GM12874 (cell line): ENCODE results near the gene CIT.

ENCODE experiments used
- CTCF ChIP-seq: IDR thresholded peaks from 2 replicates; pipeline ENCODE4 v1.5.1; 2011; ENCODE audit warnings: low read depth, mild to moderate bottlenecking, control low read depth, low read length, moderate library complexity; ENCODE audit not compliant: insufficient read depth

The CIT gene

DNA sequence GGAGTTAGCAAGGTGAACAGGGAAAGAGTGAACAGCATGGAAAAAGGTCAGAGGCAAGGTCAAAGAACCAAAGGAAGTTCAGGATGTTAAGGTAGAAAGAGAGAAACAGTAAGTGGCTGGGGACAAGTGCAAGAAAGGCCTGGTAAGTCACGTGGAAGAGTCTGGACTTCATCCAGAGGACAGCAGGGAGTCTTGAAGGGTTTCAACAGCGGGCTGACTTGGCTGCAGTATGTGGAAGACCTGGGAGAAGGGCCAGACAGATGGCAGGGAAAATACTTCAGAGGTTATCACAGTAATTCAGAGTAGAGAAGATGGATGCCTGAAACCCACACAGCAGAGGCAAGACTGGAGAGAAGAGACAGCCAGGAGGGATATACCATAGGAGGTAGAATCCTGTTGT lies 34.0 kb downstream of the CIT start:
- TF ChIP-seq CTCF, result no peak

DNA sequence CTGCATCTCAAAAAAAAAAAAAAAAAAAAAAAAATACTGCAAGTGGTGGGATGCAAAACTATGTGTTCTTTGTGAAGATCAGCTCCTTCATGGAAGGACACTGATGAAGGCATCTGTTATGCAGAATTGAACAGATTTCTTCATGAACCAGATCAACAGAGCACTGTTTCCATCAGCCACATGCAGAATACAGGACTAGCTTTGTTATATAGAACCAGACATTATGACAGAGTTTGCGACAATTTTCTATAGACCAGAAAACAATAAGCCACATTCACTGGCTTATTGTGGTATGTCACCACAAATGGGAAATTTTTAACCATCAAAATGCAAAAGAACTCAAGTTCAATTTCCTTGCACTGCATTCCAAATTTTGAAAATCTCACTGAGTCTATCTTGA lies 34.7 kb downstream of the CIT start:
- TF ChIP-seq CTCF, result no peak

DNA sequence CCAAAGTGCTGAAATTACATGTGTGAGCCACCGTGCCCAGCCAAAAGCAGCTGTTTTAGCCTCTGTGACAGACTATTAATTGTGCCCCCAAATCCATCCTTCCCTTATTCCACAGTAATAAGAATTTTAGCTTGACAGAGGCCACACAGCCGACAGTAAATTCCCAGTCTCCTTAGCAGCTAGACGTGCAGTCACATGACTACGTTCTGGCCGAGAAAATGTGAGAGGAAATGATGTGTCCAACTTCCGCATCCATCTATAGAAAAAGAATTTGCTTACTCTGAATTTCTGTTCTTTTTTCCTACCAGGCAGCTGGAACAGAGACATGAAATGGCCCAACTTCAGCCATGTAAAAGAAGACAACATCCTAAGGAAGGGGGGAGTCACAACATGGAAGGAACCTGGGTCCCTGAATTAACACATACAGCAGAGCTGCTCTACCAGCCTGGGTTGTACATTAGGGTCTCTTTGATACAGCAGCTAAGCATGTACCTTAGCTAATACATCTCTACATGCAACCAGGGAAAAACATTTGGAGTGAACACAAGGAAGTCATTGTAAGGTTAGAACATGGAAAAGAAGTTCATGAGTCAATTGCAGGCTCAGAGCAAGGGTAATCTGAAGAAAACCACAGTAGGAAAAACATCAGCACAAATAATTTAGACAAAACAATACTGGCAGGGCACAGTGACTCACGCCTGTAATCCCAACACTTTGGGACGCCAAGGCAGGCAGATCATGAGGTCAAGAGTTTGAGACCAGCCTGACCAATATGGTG lies 35.5 kb downstream of the CIT start:
- no peak for TF ChIP-seq CTCF

GRCh38 chr12:119840582-119840981 lies 36.5 kb downstream of the CIT start:
- no peak for TF ChIP-seq CTCF

- TF ChIP-seq CTCF, result no peak
Observed at GRCh38 chr12:119840168-119840567, 37.0 kb downstream of the CIT start.

GRCh38 chr12:119838826-119839600 lies 38.1 kb downstream of the CIT start:
- no peak for TF ChIP-seq CTCF

DNA sequence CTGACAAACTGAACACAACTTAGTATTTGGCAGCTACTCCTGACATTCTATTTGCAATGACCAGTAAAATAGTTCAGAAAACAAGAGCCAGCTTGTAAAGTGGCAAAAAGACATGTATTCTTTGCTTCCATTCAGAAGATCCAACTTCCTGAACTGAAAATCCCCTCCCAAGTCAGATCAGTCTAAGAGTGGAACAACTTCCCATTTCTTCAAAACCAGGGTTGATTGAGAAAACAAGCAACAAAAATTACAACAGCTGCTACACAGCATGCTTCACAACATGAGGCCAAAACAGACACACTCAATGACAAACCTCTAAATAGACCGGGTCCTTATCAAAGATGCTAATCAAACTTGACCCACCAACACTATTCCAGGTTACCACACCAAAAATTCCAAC lies 40.3 kb downstream of the CIT start:
- no peak for TF ChIP-seq CTCF
